ENCODE results near the gene CCDC110. TPM values are rescaled to one million over a fixed set of nuclear protein-coding genes. Genes with fewer than 3 reads are reported as not detected.

The CCDC110 gene
- total and polyA plus RNA-seq, 2 donors (not counting 3 experiments of a cell fraction or from before 2014, with no cell fraction given) = 0.25 to 0.71 TPM

DNA sequence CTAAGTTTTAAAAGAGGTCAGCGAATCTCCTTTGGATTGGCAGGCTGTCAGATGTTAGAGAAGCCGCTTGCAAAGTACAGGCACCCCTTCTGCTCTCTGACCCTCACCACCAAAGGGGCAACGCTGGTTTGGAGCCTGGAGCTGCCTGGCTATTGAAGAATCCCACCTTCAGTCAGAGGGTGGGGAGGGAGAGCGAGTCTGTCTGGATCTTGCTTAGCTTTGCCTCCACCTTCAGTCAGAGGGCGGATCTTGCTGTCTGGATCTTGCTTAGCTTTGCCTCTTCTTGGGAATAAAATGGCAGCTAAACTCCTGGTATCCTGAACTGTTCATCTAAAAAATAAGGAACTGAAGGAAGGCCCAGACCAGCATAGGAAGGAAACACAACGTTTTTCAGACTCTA, 7.3 kb downstream of the CCDC110 start:
- intact Hi-C loops (cut with micrococcal nuclease) (no loop called here), dilution Hi-C loops (cut with MboI; ENCODE audit: extremely low pct_ligation_motif_present, low sequenced_read_pairs) (no loop called here)
- H3K4me1 ChIP-seq (ENCODE audit: control insufficient read depth, extremely low read depth, insufficient read depth, low read length) = peaks cover 13% of the 10 kb centered on the region
- DNase-seq (ENCODE audit: low read depth, low spot score) (no peak), FAIRE-seq (no peak)
- H3K4me2 ChIP-seq (ENCODE audit: insufficient read depth, low read length) = no peak overlapping the region
- no peaks in the 10 kb centered on the region for H3K36me3 ChIP-seq (ENCODE audit: control insufficient read depth in 2 of 2, extremely low read depth in 1 of 2, insufficient read depth in 2 of 2, low read length in 2 of 2)
- H3K27me3 ChIP-seq (ENCODE audit: control insufficient read depth in 2 of 2, insufficient read depth in 2 of 2, low read length in 2 of 2) = peaks cover 8 to 10% of the 10 kb centered on the region in 2 experiments
- TF ChIP-seq POLR2A (IDR thresholded peaks at IDR 0.05; ENCODE audit: low read depth, low read length) (no peak), EZH2 (IDR thresholded peaks at IDR 0.05; ENCODE audit: borderline replicate concordance, low read depth, low read length, severe bottlenecking) (no peak), GATA2 (IDR thresholded peaks at IDR 0.05; ENCODE audit: insufficient read depth, insufficient read length, low read depth, low read length) (no peak), FOS (IDR thresholded peaks at IDR 0.05; ENCODE audit: borderline replicate concordance, insufficient read depth, low read length) (no peak)
- no TSS peak for BruUV-seq (replicated peaks)
- ChIA-PET CTCF (interaction anchor here (1.2 to 1.5 kb wide), 2 partner anchors 35 to 280 kb away, joined by 3 to 4 read pairs; no protein-coding TSS in a partner anchor), POLR2A (no interaction called here)
- H3K9me3 ChIP-seq (replicated peaks; ENCODE audit: control insufficient read depth, insufficient read depth, low read length) = no peaks in the 10 kb centered on the region
- H2AFZ ChIP-seq (ENCODE audit: low read depth, low read length) = peak overlapping the region; percentile 39
- no peak overlapping the region for H3K9ac ChIP-seq (replicated peaks; ENCODE audit: extremely low read depth, insufficient read depth, low read length)
- H3K4me3 ChIP-seq (replicated peaks in 1 of 3; ENCODE audit: insufficient read depth in 1 of 3, low read depth in 1 of 3, low read length in 3 of 3) = no peak overlapping the region
- no peaks in the 10 kb centered on the region for H4K20me1 ChIP-seq (replicated peaks; ENCODE audit: control insufficient read depth, extremely low read depth, insufficient read depth, low read length)
- H3K27ac ChIP-seq (ENCODE audit: insufficient read depth, low read depth, low read length) = no peak overlapping the region
- H3K79me2 ChIP-seq (ENCODE audit: control insufficient read depth, insufficient read depth, low read length) = no peaks in the 10 kb centered on the region
- H3K9me1 ChIP-seq (replicated peaks; ENCODE audit: control insufficient read depth, extremely low read depth, insufficient read depth, low read length) = no peaks in the 10 kb centered on the region

GRCh38 chr4:185463541-185463940, 8.0 kb downstream of the CCDC110 start:
- H3K4me2 ChIP-seq (ENCODE audit: insufficient read depth, low read length) = no peak overlapping the region
- H3K4me3 ChIP-seq (replicated peaks in 1 of 3; ENCODE audit: insufficient read depth in 1 of 3, low read depth in 1 of 3, low read length in 3 of 3) = no peak overlapping the region
- no peak for TF ChIP-seq GATA2 (IDR thresholded peaks at IDR 0.05; ENCODE audit: insufficient read depth, insufficient read length, low read depth, low read length)
- TF ChIP-seq JUN (IDR thresholded peaks at IDR 0.05; ENCODE audit: borderline replicate concordance, insufficient read depth, insufficient read length, low read depth) = no peak
- no peak for TF ChIP-seq MAX (IDR thresholded peaks at IDR 0.05; ENCODE audit: insufficient read depth, insufficient read length)
- TF ChIP-seq, protein P1, sequence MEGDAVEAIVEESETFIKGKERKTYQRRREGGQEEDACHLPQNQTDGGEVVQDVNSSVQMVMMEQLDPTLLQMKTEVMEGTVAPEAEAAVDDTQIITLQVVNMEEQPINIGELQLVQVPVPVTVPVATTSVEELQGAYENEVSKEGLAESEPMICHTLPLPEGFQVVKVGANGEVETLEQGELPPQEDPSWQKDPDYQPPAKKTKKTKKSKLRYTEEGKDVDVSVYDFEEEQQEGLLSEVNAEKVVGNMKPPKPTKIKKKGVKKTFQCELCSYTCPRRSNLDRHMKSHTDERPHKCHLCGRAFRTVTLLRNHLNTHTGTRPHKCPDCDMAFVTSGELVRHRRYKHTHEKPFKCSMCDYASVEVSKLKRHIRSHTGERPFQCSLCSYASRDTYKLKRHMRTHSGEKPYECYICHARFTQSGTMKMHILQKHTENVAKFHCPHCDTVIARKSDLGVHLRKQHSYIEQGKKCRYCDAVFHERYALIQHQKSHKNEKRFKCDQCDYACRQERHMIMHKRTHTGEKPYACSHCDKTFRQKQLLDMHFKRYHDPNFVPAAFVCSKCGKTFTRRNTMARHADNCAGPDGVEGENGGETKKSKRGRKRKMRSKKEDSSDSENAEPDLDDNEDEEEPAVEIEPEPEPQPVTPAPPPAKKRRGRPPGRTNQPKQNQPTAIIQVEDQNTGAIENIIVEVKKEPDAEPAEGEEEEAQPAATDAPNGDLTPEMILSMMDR (IDR thresholded peaks at IDR 0.05; ENCODE audit: extremely low read depth in 1 of 2, insufficient read depth in 1 of 2, low read depth in 1 of 2, low read length in 2 of 2) = no peak
- no peak for TF ChIP-seq POLR2AphosphoS5 (IDR thresholded peaks at IDR 0.05; ENCODE audit: insufficient read depth, low read depth, low read length)
- TF ChIP-seq MYC (IDR thresholded peaks at IDR 0.05; ENCODE audit: low read depth, low read length) = no peak
- TF ChIP-seq EZH2 (IDR thresholded peaks at IDR 0.05; ENCODE audit: borderline replicate concordance, low read depth, low read length, severe bottlenecking) = no peak
- TF ChIP-seq FOS (IDR thresholded peaks at IDR 0.05; ENCODE audit: borderline replicate concordance, insufficient read depth, low read length) = no peak
- no peak for TF ChIP-seq POLR2A (IDR thresholded peaks at IDR 0.05; ENCODE audit: low read depth, low read length)
- DNase-seq (ENCODE audit: low read depth, low spot score) (no peak), FAIRE-seq (no peak)
- no peaks in the 10 kb centered on the region for H3K9me3 ChIP-seq (replicated peaks; ENCODE audit: control insufficient read depth, insufficient read depth, low read length)
- H3K36me3 ChIP-seq (ENCODE audit: control insufficient read depth in 2 of 2, extremely low read depth in 1 of 2, insufficient read depth in 2 of 2, low read length in 2 of 2) = no peaks in the 10 kb centered on the region
- intact Hi-C loops (cut with micrococcal nuclease) = no loop called here
- H3K27ac ChIP-seq (ENCODE audit: insufficient read depth, low read depth, low read length) = no peak overlapping the region
- H2AFZ ChIP-seq (ENCODE audit: low read depth, low read length) = no peak overlapping the region
- no TSS peak for BruUV-seq (replicated peaks)
- ChIA-PET POLR2A (no interaction called here), CTCF (interaction anchor here (1.5 kb wide), 1 partner anchor 280 kb away, joined by 4 read pairs; no protein-coding TSS in a partner anchor)
- H3K9me1 ChIP-seq (replicated peaks; ENCODE audit: control insufficient read depth, extremely low read depth, insufficient read depth, low read length) = no peaks in the 10 kb centered on the region
- H3K4me1 ChIP-seq (ENCODE audit: control insufficient read depth, extremely low read depth, insufficient read depth, low read length) = peaks cover 13% of the 10 kb centered on the region
- H3K27me3 ChIP-seq (ENCODE audit: control insufficient read depth in 2 of 2, insufficient read depth in 2 of 2, low read length in 2 of 2) = peaks cover 6 to 7% of the 10 kb centered on the region in 2 experiments
- no peaks in the 10 kb centered on the region for H3K79me2 ChIP-seq (ENCODE audit: control insufficient read depth, insufficient read depth, low read length)
- dilution Hi-C loops (cut with MboI; ENCODE audit: extremely low pct_ligation_motif_present, low sequenced_read_pairs) = no loop called here
- no peak overlapping the region for H3K9ac ChIP-seq (replicated peaks; ENCODE audit: extremely low read depth, insufficient read depth, low read length)
- no peaks in the 10 kb centered on the region for H4K20me1 ChIP-seq (replicated peaks; ENCODE audit: control insufficient read depth, extremely low read depth, insufficient read depth, low read length)

Data from endothelial cell of umbilical vein (primary cell).